NCI-H82 (cell line): ENCODE data around the gene CYTH4.
A peak's percentile ranks its signal among the peaks of the same experiment; 100 is the strongest.

Experiments
- DNase-seq: peaks from one replicate; lab custom pipeline; 2025; lab: John Stamatoyannopoulos, UW

Gene CYTH4

GRCh38 chr22:37330200-37331033, 48.1 kb downstream of the CYTH4 start:
- DNase-seq: peak; percentile 84

DNA sequence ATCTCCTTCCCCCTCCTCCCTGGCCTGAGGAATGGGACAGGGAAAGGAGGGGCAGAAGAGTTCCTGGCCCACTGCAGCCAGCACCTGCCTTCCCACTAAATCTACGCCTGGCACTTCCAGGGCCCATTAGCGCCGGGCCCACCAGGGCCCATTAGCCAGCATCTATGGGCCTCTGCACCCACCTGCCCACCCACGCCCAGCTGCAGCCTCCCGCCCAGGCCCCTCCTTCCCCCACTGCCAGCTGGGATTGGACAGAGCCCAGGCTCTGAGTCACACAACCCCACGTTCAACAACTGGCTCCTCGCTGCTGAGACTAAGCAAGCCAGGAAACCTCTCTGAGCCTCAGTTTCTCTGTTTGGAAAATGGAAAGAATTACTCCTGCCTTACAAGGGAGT, 48.7 kb downstream of the CYTH4 start:
- DNase-seq: no peak

DNA sequence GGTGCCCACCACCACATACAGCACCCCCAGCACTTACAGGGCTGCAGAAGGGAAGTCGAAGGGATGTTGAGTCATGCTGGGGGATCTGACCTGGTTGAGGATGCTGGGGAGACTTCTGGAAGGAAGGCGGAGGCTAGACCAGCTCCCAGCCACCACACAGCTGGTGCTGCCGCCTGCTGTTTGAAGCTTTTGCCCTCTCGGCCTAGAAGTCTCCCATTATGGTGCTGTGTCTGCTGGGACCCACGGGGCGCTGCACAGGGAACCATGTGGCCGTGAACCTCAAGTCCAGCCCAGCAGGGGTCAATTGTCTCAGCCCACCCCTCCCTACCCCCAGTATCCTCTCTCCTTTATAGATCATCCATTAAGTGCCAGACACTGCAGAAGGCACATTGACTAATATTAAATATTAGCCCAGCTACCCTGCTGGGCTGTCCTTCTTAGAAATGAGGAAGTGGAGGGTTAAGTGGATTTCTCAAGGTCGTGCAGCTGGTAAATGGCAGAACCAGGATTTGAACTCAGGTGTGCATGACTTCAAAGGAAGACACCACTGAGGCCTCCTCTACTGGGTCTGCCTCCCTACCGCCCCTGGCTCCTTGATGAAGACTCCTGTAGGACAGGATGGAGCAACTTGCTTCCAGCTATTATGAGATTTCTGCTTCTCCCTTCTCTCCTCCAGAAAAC, 49.7 kb downstream of the CYTH4 start:
- DNase-seq: no peak

DNA sequence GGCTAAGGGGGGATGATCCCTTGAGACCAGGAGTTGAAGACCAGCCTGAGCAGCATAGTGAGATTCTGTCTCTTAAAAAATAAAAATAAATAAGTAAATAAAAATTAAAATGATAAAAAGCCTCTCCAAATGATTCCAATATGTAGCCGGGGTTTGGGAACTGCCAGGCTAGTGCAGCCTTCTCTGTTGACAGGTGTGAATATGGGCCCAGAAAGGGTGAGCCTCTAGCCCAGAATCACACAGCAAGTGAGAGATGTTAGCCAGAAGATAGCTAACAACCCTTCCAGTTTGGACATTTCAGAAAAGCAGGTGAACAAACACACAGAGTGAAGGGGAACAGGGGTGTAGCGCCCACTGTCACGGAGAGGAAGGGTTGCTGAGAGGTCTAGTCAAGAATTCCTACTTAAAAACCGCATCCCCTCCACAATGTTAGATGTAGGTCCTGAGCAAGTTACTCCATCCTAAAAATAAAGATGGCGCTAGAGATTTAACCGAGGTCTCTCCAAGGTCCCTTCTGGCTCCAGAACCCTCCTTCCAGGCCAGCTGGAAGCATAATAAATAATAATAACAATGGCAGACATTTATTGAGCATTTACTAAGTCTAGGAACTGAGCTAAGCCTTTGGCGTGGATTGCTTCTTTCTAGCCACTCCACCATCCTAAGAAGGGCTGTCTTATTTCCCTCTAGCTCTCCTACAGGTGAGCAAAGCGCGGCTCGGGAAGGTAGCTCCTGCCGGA, 51.6 kb downstream of the CYTH4 start:
- DNase-seq: no peak

DNA sequence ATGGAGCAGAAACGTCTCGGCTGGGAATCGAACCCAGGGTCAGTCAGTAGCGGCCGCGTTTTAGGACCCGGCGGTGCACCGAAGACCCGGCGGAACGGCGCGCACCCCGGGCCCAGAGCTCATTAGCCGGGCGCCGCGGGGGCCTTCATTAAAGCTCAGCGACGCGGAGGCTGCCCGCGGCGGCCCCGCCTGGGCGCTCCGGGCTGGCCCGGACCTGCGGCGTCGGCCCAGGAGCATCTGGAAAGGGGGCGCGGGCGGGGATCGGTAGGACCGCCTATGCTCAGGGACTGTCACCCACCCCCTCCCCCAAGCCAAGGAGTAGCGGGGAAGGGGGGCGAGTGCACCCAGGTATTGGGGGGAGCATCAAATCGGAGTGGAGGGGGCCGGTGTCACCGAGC, 52.2 kb downstream of the CYTH4 start:
- no peak for DNase-seq

- peak; percentile 22 for DNase-seq
These were observed 52.8 kb downstream of the CYTH4 start for GRCh38 chr22:37334859-37335805.

DNA sequence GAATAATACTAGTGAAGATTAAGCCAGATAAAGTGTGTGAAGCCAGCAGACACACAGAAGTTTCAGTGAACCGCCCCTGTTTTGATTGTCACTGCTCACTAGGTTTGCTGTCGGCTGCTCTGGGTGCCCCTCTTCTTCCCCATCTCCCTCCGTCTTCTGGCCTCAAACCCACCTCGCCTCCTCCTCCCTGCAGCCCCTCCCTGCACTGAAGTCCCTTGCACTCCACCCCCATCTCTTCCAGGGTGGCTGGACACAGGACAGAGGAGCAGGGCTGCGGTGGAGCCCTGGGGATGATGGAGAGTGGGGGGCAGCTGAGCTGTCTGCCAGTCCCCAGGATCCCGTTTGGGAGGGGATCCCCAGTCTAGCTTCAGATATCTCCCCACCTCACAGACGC, 53.5 kb downstream of the CYTH4 start:
- DNase-seq: no peak

- DNase-seq: no peak
These were observed 54.3 kb downstream of the CYTH4 start for GRCh38 chr22:37336579-37336978.

- no peak for DNase-seq
These were observed 55.1 kb downstream of the CYTH4 start for GRCh38 chr22:37337204-37337943.

GRCh38 chr22:37338539-37339246, 56.4 kb downstream of the CYTH4 start:
- no peak for DNase-seq

- DNase-seq: peak; percentile 22
These were observed 58.3 kb downstream of the CYTH4 start for GRCh38 chr22:37340331-37341262.

GRCh38 chr22:37342065-37342464, 59.8 kb downstream of the CYTH4 start:
- DNase-seq: no peak

DNA sequence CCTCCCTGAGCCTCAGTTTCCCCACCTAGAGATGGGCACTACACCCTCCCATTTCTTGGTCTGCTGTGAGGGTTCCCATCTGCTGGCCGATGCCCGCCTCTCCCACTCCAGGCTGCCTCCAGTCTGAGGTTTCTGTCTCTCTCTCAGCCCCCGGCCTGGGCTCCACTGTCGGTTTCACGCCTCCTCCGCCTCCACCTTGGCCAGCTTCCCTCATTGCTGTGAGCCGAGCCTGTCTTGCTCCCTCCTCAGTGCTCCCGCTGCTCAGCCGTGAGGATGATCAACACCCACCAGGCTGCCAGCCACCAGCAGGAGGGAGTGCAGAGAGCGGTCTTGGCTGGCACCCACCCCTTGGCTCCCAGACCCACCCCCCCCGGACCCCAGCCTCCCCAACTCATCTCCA, 61.0 kb downstream of the CYTH4 start:
- DNase-seq: no peak

DNA sequence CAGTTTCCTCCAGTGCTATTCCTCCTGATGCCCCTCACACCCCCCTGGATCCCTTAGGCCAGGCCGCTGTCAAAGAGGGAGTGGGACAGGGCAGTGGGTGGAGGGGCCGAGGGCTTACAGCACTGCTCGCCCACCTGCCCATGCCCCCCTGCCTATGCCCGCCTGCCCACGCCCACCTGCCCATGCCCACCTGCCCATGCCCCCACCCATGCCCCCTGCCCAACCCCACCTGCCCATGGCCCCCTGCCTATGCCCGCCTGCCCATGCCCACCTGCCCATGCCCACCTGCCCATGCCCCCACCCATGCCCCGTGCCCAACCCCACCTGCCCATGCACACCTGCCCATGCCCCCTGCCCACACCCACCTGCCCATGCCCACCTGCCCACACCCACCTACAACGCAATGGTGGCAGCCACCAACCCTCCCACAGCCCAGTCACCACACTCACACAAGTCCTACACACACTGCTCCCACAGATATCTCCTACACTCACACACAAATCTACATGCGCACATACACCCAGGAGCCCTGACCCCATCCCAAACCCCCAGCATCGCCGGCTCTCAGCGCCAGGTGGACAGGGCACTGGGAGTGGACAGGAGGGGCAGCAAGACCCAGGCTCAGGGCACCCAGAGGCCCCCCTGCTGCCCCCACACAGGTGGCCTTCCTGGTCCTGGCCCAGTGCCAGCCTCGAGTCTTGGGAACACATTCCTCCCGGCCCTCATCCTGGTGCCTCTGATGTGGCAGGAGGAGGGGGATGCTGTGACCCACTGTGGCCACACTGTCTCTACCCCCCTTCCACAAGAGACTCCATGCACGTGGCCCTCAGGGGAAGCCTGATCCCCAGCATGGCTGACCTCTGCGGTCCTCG, 61.8 kb downstream of the CYTH4 start:
- no peak for DNase-seq

GRCh38 chr22:37344735-37345449, 62.6 kb downstream of the CYTH4 start:
- DNase-seq: no peak

DNA sequence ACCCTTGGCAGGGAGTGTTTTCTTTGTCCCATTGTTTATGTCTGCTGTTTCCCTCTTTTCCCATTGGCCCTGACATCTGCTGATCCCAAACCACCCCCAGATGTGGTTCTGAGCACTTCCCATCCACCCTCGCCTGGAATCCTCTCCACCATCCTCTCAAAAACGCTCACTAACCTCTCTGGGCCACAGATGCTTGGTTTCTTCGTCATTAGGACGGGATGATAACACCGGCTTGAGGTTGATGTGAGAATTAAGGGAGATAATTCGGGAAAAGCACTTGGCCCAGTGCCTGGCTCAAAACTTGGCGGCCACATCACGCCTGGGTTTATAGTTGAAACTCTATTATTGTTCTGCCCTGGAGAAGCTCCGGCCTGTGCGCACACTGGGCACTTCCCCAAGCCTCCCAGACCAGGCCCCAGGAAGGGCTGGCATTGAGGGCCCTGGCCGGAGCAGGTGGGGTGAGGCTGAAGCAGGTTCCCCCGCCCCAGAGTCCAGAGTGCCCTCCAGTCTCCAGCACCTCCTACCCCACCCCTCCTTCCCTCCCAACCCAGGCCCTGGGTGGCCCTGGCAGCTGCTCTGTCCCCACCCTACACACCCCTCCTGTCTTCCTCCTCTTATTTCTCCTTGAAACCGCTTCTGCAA, 63.7 kb downstream of the CYTH4 start:
- DNase-seq: no peak

DNA sequence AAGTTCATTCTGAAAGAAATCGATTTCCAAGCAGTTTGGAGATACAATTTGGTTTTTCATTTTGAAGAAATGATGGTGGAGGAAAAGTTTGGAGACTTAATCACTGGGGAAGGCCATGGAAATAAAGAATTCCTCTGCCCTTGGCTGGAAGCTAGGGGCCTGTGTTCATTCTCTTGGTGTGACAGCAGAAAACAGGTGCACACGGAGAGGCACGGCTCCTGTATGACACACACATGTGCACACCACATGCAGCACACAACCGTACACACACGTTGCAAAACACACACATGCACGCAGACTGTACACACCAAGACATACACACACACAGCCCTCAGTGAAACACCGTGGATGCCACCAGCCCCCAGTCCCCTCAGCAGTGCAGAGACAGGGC, 64.2 kb downstream of the CYTH4 start:
- no peak for DNase-seq
